ENCODE results near the gene MED17.

Gene MED17

DNA sequence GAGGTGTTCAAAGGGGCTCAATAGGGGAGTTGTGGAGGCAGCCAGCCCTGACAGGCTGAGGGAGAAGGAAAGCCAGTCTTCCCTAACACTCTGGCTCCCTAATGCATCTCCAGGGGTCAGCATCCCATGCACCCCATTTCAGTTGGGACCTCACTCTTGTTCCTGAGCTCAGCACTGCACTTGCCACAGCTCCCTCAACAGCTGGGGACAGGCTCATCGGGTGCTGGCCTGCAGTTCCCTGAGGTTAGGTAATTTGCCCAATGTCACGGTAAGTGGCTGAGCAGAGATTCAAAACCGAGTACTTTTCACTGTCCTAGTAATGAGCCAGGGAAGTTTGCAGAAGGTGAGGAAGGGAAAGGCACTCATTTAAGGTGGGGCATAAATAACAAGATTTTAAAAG lies 45.5 kb downstream of the MED17 start:
- TF ChIP-seq SUZ12 (IDR thresholded peaks at IDR 0.05; ENCODE audit: extremely low read depth, insufficient read depth, insufficient read length) (no peak), YY1 (IDR thresholded peaks at IDR 0.05; ENCODE audit: insufficient read depth, insufficient read length) (no peak), ZNF274 (IDR thresholded peaks at IDR 0.05; ENCODE audit: low read depth, low read length) (no peak)
- Histone ChIP-seq H3K27me3 (ENCODE audit: insufficient read depth, insufficient read length) (no peaks in the 10 kb centered on the region), H3K4me1 (ENCODE audit: insufficient read depth, insufficient read length) (no peaks in the 10 kb centered on the region), H3K9ac (ENCODE audit: insufficient read length, low read depth) (no peak overlapping the region), H3K36me3 (ENCODE audit: insufficient read depth, insufficient read length, low read length) (no peaks in the 10 kb centered on the region), H3K4me3 (ENCODE audit: insufficient read length, low read depth) (no peak overlapping the region), H3K9me3 (ENCODE audit: insufficient read depth, low read length) (no peaks in the 10 kb centered on the region)
- no peak for DNase-seq (ENCODE audit: low read depth, low spot score)

DNA sequence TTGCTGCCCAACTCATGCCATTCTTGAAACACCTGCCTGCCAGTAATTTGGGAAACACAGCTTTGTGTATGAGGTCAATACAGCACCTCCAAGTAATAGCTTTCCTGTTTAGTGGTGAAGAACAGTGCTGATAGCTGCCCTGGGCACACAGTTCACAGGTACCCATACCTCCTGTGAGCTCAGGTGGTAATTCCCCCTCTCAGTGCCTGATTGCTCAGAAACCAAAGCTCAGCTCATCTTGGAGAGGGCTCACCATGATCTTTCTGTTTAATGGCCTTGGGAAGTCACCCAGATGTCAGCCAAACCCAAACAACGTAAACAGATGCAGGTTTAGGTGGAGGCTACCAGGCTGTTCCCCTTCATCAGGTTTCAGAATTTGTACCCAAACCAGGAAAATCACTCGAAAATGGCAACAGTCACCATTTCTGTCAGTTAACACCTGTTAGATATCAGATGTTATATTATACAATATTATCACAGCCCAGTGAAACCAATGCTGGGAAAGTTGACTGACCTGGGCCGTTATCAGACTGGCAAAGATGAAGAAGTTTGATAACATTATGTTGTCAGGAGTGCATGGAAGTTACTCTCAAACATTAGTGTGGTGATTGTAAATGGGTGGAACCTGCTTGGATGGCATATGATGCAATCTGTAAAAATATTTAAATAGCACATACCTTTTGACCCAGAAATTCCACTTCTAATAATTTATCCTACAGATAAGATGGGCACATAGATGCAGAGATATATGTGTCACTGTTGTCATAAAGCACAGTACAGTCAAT lies 47.5 kb downstream of the MED17 start:
- DNase-seq (ENCODE audit: low read depth, low spot score), result no peak
- no peaks in the 10 kb centered on the region for H3K9me3 ChIP-seq (ENCODE audit: insufficient read depth, low read length)
- no peak overlapping the region for H3K4me3 ChIP-seq (ENCODE audit: insufficient read length, low read depth)
- H3K27me3 ChIP-seq (ENCODE audit: insufficient read depth, insufficient read length), result no peaks in the 10 kb centered on the region
- H3K36me3 ChIP-seq (ENCODE audit: insufficient read depth, insufficient read length, low read length), result no peaks in the 10 kb centered on the region
- TF ChIP-seq SUZ12 (IDR thresholded peaks at IDR 0.05; ENCODE audit: extremely low read depth, insufficient read depth, insufficient read length) (no peak), YY1 (IDR thresholded peaks at IDR 0.05; ENCODE audit: insufficient read depth, insufficient read length) (no peak), ZNF274 (IDR thresholded peaks at IDR 0.05; ENCODE audit: low read depth, low read length) (no peak)
- no peaks in the 10 kb centered on the region for H3K4me1 ChIP-seq (ENCODE audit: insufficient read depth, insufficient read length)
- no peak overlapping the region for H3K9ac ChIP-seq (ENCODE audit: insufficient read length, low read depth)

DNA sequence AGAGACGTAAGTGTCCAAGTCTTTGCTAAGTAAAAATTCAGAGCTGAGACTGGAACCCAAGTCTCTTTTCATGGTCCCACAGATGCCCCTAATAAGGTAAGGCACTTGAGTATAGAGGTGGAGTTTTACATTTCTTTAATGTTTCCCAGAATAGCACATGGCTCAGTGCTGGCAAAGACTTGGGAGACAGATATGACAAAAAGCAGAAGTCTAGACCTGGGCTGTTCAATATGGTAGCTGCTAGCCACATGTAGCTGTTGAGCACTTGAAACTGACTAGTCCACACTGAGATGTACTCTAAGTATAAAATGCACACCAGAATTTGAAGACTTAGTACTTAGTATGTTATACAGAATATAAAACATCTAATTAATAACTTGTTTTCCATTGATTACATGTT lies 48.7 kb downstream of the MED17 start:
- H3K4me1 ChIP-seq (ENCODE audit: insufficient read depth, insufficient read length), result no peaks in the 10 kb centered on the region
- H3K4me3 ChIP-seq (ENCODE audit: insufficient read length, low read depth), result no peak overlapping the region
- no peaks in the 10 kb centered on the region for H3K36me3 ChIP-seq (ENCODE audit: insufficient read depth, insufficient read length, low read length)
- no peaks in the 10 kb centered on the region for H3K9me3 ChIP-seq (ENCODE audit: insufficient read depth, low read length)
- TF ChIP-seq SUZ12 (IDR thresholded peaks at IDR 0.05; ENCODE audit: extremely low read depth, insufficient read depth, insufficient read length), result no peak
- no peak for TF ChIP-seq YY1 (IDR thresholded peaks at IDR 0.05; ENCODE audit: insufficient read depth, insufficient read length)
- TF ChIP-seq ZNF274 (IDR thresholded peaks at IDR 0.05; ENCODE audit: low read depth, low read length), result no peak
- no peak for DNase-seq (ENCODE audit: low read depth, low spot score)
- H3K27me3 ChIP-seq (ENCODE audit: insufficient read depth, insufficient read length), result no peaks in the 10 kb centered on the region
- no peak overlapping the region for H3K9ac ChIP-seq (ENCODE audit: insufficient read length, low read depth)

GRCh38 chr11:93838967-93839366 lies 54.9 kb downstream of the MED17 start:
- no peak for DNase-seq (ENCODE audit: low read depth, low spot score)
- TF ChIP-seq YY1 (IDR thresholded peaks at IDR 0.05; ENCODE audit: insufficient read depth, insufficient read length), result no peak
- Histone ChIP-seq H3K9me3 (ENCODE audit: insufficient read depth, low read length) (no peaks in the 10 kb centered on the region), H3K9ac (ENCODE audit: insufficient read length, low read depth) (no peak overlapping the region), H3K4me3 (ENCODE audit: insufficient read length, low read depth) (no peak overlapping the region), H3K27me3 (ENCODE audit: insufficient read depth, insufficient read length) (no peaks in the 10 kb centered on the region), H3K36me3 (ENCODE audit: insufficient read depth, insufficient read length, low read length) (no peaks in the 10 kb centered on the region), H3K4me1 (ENCODE audit: insufficient read depth, insufficient read length) (peaks cover 2% of the 10 kb centered on the region)

GRCh38 chr11:93840180-93840579 lies 56.1 kb downstream of the MED17 start:
- H3K9ac ChIP-seq (ENCODE audit: insufficient read length, low read depth), result no peak overlapping the region
- TF ChIP-seq ZNF274 (IDR thresholded peaks at IDR 0.05; ENCODE audit: low read depth, low read length) (no peak), SUZ12 (IDR thresholded peaks at IDR 0.05; ENCODE audit: extremely low read depth, insufficient read depth, insufficient read length) (no peak), YY1 (IDR thresholded peaks at IDR 0.05; ENCODE audit: insufficient read depth, insufficient read length) (no peak)
- no peaks in the 10 kb centered on the region for H3K27me3 ChIP-seq (ENCODE audit: insufficient read depth, insufficient read length)
- H3K4me1 ChIP-seq (ENCODE audit: insufficient read depth, insufficient read length), result peaks cover 2% of the 10 kb centered on the region
- H3K9me3 ChIP-seq (ENCODE audit: insufficient read depth, low read length), result no peaks in the 10 kb centered on the region
- no peak overlapping the region for H3K4me3 ChIP-seq (ENCODE audit: insufficient read length, low read depth)
- no peak for DNase-seq (ENCODE audit: low read depth, low spot score)
- no peaks in the 10 kb centered on the region for H3K36me3 ChIP-seq (ENCODE audit: insufficient read depth, insufficient read length, low read length)

DNA sequence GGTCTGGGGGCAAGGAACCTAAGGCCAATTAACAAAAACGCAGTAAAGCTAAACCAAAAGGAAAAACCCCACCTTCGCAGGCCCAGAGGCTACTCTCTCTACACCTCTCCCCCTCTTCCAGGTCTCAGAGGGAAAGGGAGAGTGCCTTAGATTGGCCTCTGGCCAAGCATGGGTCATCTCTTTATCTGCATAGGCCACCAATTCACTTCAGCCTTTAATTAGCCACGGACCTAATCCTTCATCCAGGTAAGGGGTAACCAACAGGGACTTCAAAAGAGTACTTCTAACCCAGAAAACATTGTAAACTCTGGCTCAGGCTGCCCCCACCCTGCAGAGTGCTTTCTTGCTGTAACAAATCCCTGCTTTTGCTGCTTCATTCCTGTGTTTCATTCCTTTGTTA lies 56.9 kb downstream of the MED17 start:
- H3K27me3 ChIP-seq (ENCODE audit: insufficient read depth, insufficient read length), result no peaks in the 10 kb centered on the region
- no peak for DNase-seq (ENCODE audit: low read depth, low spot score)
- H3K4me3 ChIP-seq (ENCODE audit: insufficient read length, low read depth), result no peak overlapping the region
- H3K36me3 ChIP-seq (ENCODE audit: insufficient read depth, insufficient read length, low read length), result no peaks in the 10 kb centered on the region
- no peaks in the 10 kb centered on the region for H3K9me3 ChIP-seq (ENCODE audit: insufficient read depth, low read length)
- H3K9ac ChIP-seq (ENCODE audit: insufficient read length, low read depth), result no peak overlapping the region
- TF ChIP-seq YY1 (IDR thresholded peaks at IDR 0.05; ENCODE audit: insufficient read depth, insufficient read length) (no peak), ZNF274 (IDR thresholded peaks at IDR 0.05; ENCODE audit: low read depth, low read length) (no peak), SUZ12 (IDR thresholded peaks at IDR 0.05; ENCODE audit: extremely low read depth, insufficient read depth, insufficient read length) (no peak)
- H3K4me1 ChIP-seq (ENCODE audit: insufficient read depth, insufficient read length), result peaks cover 2% of the 10 kb centered on the region

DNA sequence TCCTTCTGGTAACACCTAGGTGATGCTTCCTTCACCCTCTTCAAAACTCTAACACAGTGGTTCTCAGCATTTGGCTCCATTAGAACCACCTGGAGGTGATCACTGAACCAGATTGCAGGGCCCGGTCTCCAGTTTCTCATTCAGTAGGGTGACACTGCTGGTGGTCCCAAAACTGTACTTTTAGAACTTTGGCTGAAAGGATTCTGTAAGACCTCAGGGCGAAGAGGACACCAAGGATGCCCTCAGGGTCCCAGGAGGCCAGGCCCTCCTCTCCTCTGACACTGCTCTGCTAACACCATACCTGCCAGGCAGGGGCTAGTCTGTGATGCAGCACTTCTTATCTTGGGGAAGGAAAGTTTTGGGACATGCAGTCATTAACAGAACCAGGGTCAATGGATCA lies 57.4 kb downstream of the MED17 start:
- Histone ChIP-seq H3K9me3 (ENCODE audit: insufficient read depth, low read length) (no peaks in the 10 kb centered on the region), H3K4me3 (ENCODE audit: insufficient read length, low read depth) (no peak overlapping the region), H3K36me3 (ENCODE audit: insufficient read depth, insufficient read length, low read length) (no peaks in the 10 kb centered on the region), H3K9ac (ENCODE audit: insufficient read length, low read depth) (no peak overlapping the region), H3K4me1 (ENCODE audit: insufficient read depth, insufficient read length) (peaks cover 2% of the 10 kb centered on the region), H3K27me3 (ENCODE audit: insufficient read depth, insufficient read length) (no peaks in the 10 kb centered on the region)
- TF ChIP-seq SUZ12 (IDR thresholded peaks at IDR 0.05; ENCODE audit: extremely low read depth, insufficient read depth, insufficient read length) (no peak), YY1 (IDR thresholded peaks at IDR 0.05; ENCODE audit: insufficient read depth, insufficient read length) (no peak), ZNF274 (IDR thresholded peaks at IDR 0.05; ENCODE audit: low read depth, low read length) (no peak)
- DNase-seq (ENCODE audit: low read depth, low spot score), result no peak
